Uterus (tissue), 4 donors: ENCODE results near the gene FLYWCH1. TPM values are rescaled to one million over a fixed set of nuclear protein-coding genes. Genes with fewer than 3 reads are reported as not detected.
"Not testable (repeated sequence)": the region's sequence is repeated elsewhere in the genome, so short reads cannot be mapped to it uniquely, and the experiment has no call there.

Source experiments
- DNase-seq, 2 donors: peaks; one replicate each; pipeline ENCODE4 v3.0.0-alpha.2; 2019 to 2020
- H3K27ac ChIP-seq, 2 donors: fragments of 200-600 bp; sonication (generic); 1 replicate in 1 of 2; 2 replicates in 1 of 2; pipeline ENCODE4 v1.5.1; 2016 to 2018
- H3K27me3 ChIP-seq, 2 donors: fragments of 200-600 bp; sonication (generic); one replicate each; pipeline ENCODE4 v1.5.1; 2018 to 2019; ENCODE audit warnings: control low read depth in 1 of 2
- H3K36me3 ChIP-seq, 2 donors: fragments of 200-600 bp; sonication (generic); one replicate each; pipeline ENCODE4 v1.5.1; 2019; ENCODE audit warnings: control low read depth in 1 of 2
- H3K4me1 ChIP-seq, 2 donors: fragments of 200-600 bp; sonication (generic); one replicate each; pipeline ENCODE4 v1.5.1; 2018 to 2019; ENCODE audit warnings: control low read depth in 1 of 2
- H3K4me3 ChIP-seq, 2 donors: fragments of 200-600 bp; sonication (generic); 1 replicate in 1 of 2; 2 replicates in 1 of 2; pipeline ENCODE4 v1.5.1; 2018 to 2019; ENCODE audit warnings: mild to moderate bottlenecking in 1 of 2
- H3K9me3 ChIP-seq, 2 donors: fragments of 200-600 bp; sonication (generic); one replicate each; pipeline ENCODE4 v1.5.1; 2019; ENCODE audit warnings: control low read depth in 1 of 2
- CTCF ChIP-seq, 4 experiments: fragments of 200-600 bp in 2 of 4; fragments of 450-650 bp in 2 of 4; sonication (generic) in 2 of 4; IDR thresholded peaks; one replicate each; pipeline ENCODE4 v1.5.1; 2016 to 2019; ENCODE audit warnings: antibody characterized with exemption in 4 of 4, mild to moderate bottlenecking in 2 of 4, moderate library complexity in 1 of 4
- POLR2A ChIP-seq, 2 donors: fragments of 450-650 bp; IDR thresholded peaks; one replicate each; pipeline ENCODE4 v1.6.1; 2016; ENCODE audit warnings: antibody characterized with exemption in 2 of 2, mild to moderate bottlenecking in 1 of 2, moderate library complexity in 1 of 2
- intact Hi-C: fragments of 100-400 bp; cut with DNase I; formaldehyde crosslinking; loops from one replicate; pipeline ENCODE4 v1.15.1; 2023; ENCODE audit warnings: low total_unique reads
- total RNA-seq, 4 donors: library from RNA; depleted of rRNA in 3 of 4; stranded (reverse); fragments of >200 nt in 3 of 4; gene quantifications; one replicate each; pipeline versions ENCODE4 v1.1.0 to v1.2.4, GENCODE V29; 2014 to 2023
- donor health status: DM: yes; HTN: yes; CAD: no.

The FLYWCH1 gene
- total RNA-seq, 4 donors from 2014 or later: 11.5 to 62.3 (median 27.2) TPM

GRCh38 chr16:2904922-2905240 lies 6.8 kb upstream of the FLYWCH1 start:
- Histone ChIP-seq H3K4me1 (peaks cover 0 to 6% of the 10 kb centered on the region in 2 donors), H3K27ac (peak overlapping the region; percentile 85 to 91), H3K27me3 (no peaks in the 10 kb centered on the region), H3K36me3 (no peaks in the 10 kb centered on the region), H3K4me3 (peak overlapping the region; percentile 80 to 97), H3K9me3 (no peaks in the 10 kb centered on the region)
- TF ChIP-seq POLR2A (IDR thresholded peaks at IDR 0.05): no peak
- no peak for TF ChIP-seq CTCF (IDR thresholded peaks at IDR 0.05)
- intact Hi-C loops: loop anchor here (10.0 kb wide), 1 partner anchor 1970 kb away; no protein-coding TSS in a partner anchor
- peak in 1 of 2 donors; percentile 37 for DNase-seq

GRCh38 chr16:2905241-2905987 lies 6.3 kb upstream of the FLYWCH1 start:
- TF ChIP-seq CTCF (IDR thresholded peaks at IDR 0.05) (peak in 2 of 4 experiments; percentile 10 to 17), POLR2A (IDR thresholded peaks at IDR 0.05) (peak; percentile 92 to 94)
- peaks cover 0 to 6% of the 10 kb centered on the region in 2 donors for H3K4me1 ChIP-seq
- intact Hi-C loops: loop anchor here (10.0 kb wide), 1 partner anchor 1969 kb away; no protein-coding TSS in a partner anchor
- H3K27me3 ChIP-seq: no peaks in the 10 kb centered on the region
- peak; percentile 99 to 100 for DNase-seq
- no peaks in the 10 kb centered on the region for H3K9me3 ChIP-seq
- H3K36me3 ChIP-seq: no peaks in the 10 kb centered on the region
- peak overlapping the region; percentile 85 to 91 for H3K27ac ChIP-seq
- H3K4me3 ChIP-seq: peak overlapping the region; percentile 80 to 97

GRCh38 chr16:2905988-2906387 lies 5.7 kb upstream of the FLYWCH1 start:
- TF ChIP-seq POLR2A (IDR thresholded peaks at IDR 0.05): no peak
- TF ChIP-seq CTCF (IDR thresholded peaks at IDR 0.05): no peak
- Histone ChIP-seq H3K9me3 (no peaks in the 10 kb centered on the region), H3K4me3 (no peak overlapping the region), H3K27ac (peak overlapping the region; percentile 51 to 64), H3K4me1 (peaks cover 0 to 6% of the 10 kb centered on the region in 2 donors), H3K36me3 (no peaks in the 10 kb centered on the region), H3K27me3 (no peaks in the 10 kb centered on the region)
- DNase-seq: no peak
- intact Hi-C loops: loop anchor here (10.0 kb wide), 1 partner anchor 1969 kb away; no protein-coding TSS in a partner anchor

GRCh38 chr16:2907084-2907753 lies 4.5 kb upstream of the FLYWCH1 start:
- H3K36me3 ChIP-seq, H3K27me3 ChIP-seq, H3K4me3 ChIP-seq, H3K9me3 ChIP-seq, H3K4me1 ChIP-seq, H3K27ac ChIP-seq: not testable (repeated sequence)
- peak; percentile 33 to 67 (median 50) for TF ChIP-seq CTCF (IDR thresholded peaks at IDR 0.05)
- intact Hi-C loops: loop anchor here (10.0 kb wide), 1 partner anchor 1968 kb away; no protein-coding TSS in a partner anchor
- peak; percentile 54 for DNase-seq

GRCh38 chr16:2910441-2910969 lies 1.2 kb upstream of the FLYWCH1 start:
- no peaks in the 10 kb centered on the region for H3K27me3 ChIP-seq
- H3K4me3 ChIP-seq: no peak overlapping the region
- DNase-seq: no peak
- no peaks in the 10 kb centered on the region for H3K9me3 ChIP-seq
- intact Hi-C loops: no loop called here
- no peaks in the 10 kb centered on the region for H3K36me3 ChIP-seq
- no peak for TF ChIP-seq POLR2A (IDR thresholded peaks at IDR 0.05)
- TF ChIP-seq CTCF (IDR thresholded peaks at IDR 0.05): no peak
- no peak overlapping the region for H3K27ac ChIP-seq
- peaks cover 0 to 6% of the 10 kb centered on the region in 2 donors for H3K4me1 ChIP-seq
